ENCODE data around the gene BMP5. TPM values are rescaled to one million over a fixed set of nuclear protein-coding genes. Genes with fewer than 3 reads are reported as not detected.

BMP5 gene
- total RNA-seq, 1 donor from 2014 or later = 4.9 TPM

DNA sequence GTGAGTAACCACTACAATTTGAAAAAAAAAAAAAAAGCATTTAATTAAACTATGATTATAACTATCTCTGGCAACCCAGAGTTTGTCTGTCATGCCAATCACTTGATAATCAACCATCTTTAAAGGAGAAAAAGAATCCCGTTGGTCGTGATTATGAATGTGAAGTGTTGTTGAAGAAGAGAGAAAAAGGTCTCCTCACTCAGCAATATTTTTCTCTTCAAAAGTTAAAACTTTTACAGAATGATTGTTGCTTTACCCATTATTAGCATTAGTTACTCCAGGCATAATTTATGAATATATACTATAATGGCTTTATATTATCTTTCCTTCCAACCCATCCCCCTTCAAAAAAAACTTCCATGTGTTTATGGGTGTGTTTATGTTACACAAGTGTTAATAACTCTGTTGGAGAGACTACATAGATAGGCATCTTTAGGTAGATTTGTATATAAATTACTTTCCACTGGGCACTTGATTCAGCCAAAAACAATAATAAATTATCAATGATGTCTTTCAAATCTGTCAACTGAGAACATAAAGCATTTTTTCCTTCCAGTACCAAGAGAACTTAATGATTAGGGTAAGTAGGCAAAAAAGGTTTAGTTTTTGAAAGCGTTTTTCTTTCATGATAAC, 5.1 kb downstream of the BMP5 start:
- Mint-ChIP-seq H3K27me3 (ENCODE audit: low read depth) (no peaks in the 10 kb centered on the region), H3K4me1 (peaks cover 53% of the 10 kb centered on the region), H3K9me3 (no peaks in the 10 kb centered on the region), H3K36me3 (no peaks in the 10 kb centered on the region), H3K4me3 (peak overlapping the region; percentile 28), H3K27ac (no peak overlapping the region)
- DNase-seq (ENCODE audit: low spot score in 2 of 2, unreplicated experiment in 2 of 2) = no peak
- TF ChIP-seq, protein P1, sequence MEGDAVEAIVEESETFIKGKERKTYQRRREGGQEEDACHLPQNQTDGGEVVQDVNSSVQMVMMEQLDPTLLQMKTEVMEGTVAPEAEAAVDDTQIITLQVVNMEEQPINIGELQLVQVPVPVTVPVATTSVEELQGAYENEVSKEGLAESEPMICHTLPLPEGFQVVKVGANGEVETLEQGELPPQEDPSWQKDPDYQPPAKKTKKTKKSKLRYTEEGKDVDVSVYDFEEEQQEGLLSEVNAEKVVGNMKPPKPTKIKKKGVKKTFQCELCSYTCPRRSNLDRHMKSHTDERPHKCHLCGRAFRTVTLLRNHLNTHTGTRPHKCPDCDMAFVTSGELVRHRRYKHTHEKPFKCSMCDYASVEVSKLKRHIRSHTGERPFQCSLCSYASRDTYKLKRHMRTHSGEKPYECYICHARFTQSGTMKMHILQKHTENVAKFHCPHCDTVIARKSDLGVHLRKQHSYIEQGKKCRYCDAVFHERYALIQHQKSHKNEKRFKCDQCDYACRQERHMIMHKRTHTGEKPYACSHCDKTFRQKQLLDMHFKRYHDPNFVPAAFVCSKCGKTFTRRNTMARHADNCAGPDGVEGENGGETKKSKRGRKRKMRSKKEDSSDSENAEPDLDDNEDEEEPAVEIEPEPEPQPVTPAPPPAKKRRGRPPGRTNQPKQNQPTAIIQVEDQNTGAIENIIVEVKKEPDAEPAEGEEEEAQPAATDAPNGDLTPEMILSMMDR (IDR thresholded peaks at IDR 0.05; ENCODE audit: unreplicated experiment) = no peak

GRCh38 chr6:55869674-55870073, 5.7 kb downstream of the BMP5 start:
- H3K4me3 Mint-ChIP-seq = peak overlapping the region; percentile 37
- H3K36me3 Mint-ChIP-seq = no peaks in the 10 kb centered on the region
- H3K27me3 Mint-ChIP-seq (ENCODE audit: low read depth) = no peaks in the 10 kb centered on the region
- peaks cover 47% of the 10 kb centered on the region for H3K4me1 Mint-ChIP-seq
- TF ChIP-seq, protein P1 (IDR thresholded peaks at IDR 0.05; ENCODE audit: unreplicated experiment) = no peak
- H3K9me3 Mint-ChIP-seq = no peaks in the 10 kb centered on the region
- peak overlapping the region; percentile 75 for H3K27ac Mint-ChIP-seq
- DNase-seq (ENCODE audit: low spot score in 2 of 2, unreplicated experiment in 2 of 2) = no peak

- Mint-ChIP-seq H3K4me3 (peak overlapping the region; percentile 32), H3K27me3 (ENCODE audit: low read depth) (no peaks in the 10 kb centered on the region), H3K9me3 (no peaks in the 10 kb centered on the region), H3K27ac (peak overlapping the region; percentile 75), H3K4me1 (peaks cover 44% of the 10 kb centered on the region), H3K36me3 (no peaks in the 10 kb centered on the region)
- TF ChIP-seq, protein P1 (IDR thresholded peaks at IDR 0.05; ENCODE audit: unreplicated experiment) = no peak
- peak in 1 of 2 experiments; percentile 37 for DNase-seq (ENCODE audit: low spot score in 2 of 2, unreplicated experiment in 2 of 2)
Measured at GRCh38 chr6:55868771-55869479, 6.5 kb downstream of the BMP5 start.

DNA sequence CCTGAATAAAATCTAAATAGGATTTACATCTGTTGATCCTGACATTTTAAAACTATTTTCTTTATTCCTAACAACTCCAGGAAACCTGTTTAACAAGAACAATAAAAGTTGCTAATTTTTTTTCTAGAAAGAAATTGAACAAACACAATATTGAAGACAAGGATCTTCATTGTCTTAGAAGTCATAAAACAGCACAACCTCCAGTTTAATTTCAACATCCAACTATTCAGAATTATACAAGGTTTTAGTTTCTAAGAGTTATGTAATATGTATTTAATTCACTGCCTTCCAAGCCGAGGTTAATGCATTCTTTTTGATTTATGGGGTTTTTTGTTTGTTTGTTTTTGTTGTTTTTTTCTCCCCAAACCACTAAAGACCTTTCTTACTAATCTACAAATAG, 7.2 kb downstream of the BMP5 start:
- no peak for DNase-seq (ENCODE audit: low spot score in 2 of 2, unreplicated experiment in 2 of 2)
- Mint-ChIP-seq H3K27ac (peak overlapping the region; percentile 75), H3K36me3 (no peaks in the 10 kb centered on the region), H3K4me3 (no peak overlapping the region), H3K27me3 (ENCODE audit: low read depth) (no peaks in the 10 kb centered on the region), H3K4me1 (peaks cover 41% of the 10 kb centered on the region), H3K9me3 (no peaks in the 10 kb centered on the region)
- TF ChIP-seq, protein P1 (IDR thresholded peaks at IDR 0.05; ENCODE audit: unreplicated experiment) = no peak

DNA sequence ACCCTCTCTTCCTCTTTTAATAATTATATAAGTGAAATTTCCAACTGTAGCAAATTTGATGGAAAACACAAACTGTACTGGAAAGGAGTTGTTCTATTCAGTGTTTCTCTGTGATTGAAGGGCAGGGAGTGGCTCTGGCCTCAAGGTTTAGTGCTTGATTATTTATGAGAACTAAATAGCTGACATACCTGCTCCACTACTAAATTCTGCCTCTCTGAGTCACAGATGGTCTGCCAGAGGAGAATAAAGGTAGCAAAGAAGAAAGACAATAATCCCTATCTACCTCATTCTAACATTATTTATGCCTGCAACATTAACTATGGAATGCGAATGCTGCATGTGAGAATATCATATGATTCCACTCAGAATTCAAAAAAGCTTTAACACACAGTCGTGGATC, 9.3 kb downstream of the BMP5 start:
- Mint-ChIP-seq H3K4me3 (no peak overlapping the region), H3K27me3 (ENCODE audit: low read depth) (no peaks in the 10 kb centered on the region), H3K36me3 (no peaks in the 10 kb centered on the region), H3K27ac (peak overlapping the region; percentile 74), H3K4me1 (peaks cover 41% of the 10 kb centered on the region), H3K9me3 (no peaks in the 10 kb centered on the region)
- no peak for DNase-seq (ENCODE audit: low spot score in 2 of 2, unreplicated experiment in 2 of 2)
- TF ChIP-seq, protein P1 (IDR thresholded peaks at IDR 0.05; ENCODE audit: unreplicated experiment) = no peak
